Neural cell (in vitro differentiated cells): ENCODE results near the gene SPDYE1.

Source experiments
- CTCF ChIP-seq: fragments of 450-650 bp; IDR thresholded peaks from 2 replicates; pipeline ENCODE4 v1.5.1; 2014; ENCODE audit warnings: antibody characterized with exemption, mild to moderate bottlenecking, moderate library complexity; ENCODE audit not compliant: poor library complexity, severe bottlenecking
- EP300 ChIP-seq: fragments of 450-650 bp; conservative IDR thresholded peaks from 2 replicates; pipeline ENCODE4 v1.6.1; 2014; ENCODE audit warnings: antibody characterized with exemption, mild to moderate bottlenecking, moderate library complexity; ENCODE audit not compliant: poor library complexity, severe bottlenecking
- EZH2 ChIP-seq: fragments of 200-600, 300-800 bp; shearing (Covaris generic), sonication (generic); IDR thresholded peaks from 2 replicates; pipeline ENCODE4 v1.6.1; 2014; ENCODE audit warnings: antibody characterized with exemption, low read length, borderline replicate concordance, mild to moderate bottlenecking; ENCODE audit not compliant: insufficient read depth, poor library complexity, severe bottlenecking
- MXI1 ChIP-seq: fragments of 450-650 bp; conservative IDR thresholded peaks from 2 replicates; pipeline ENCODE4 v1.6.1; 2014; ENCODE audit warnings: antibody characterized with exemption, mild to moderate bottlenecking; ENCODE audit not compliant: poor library complexity, severe bottlenecking
- POLR2AphosphoS5 ChIP-seq: IDR thresholded peaks from 2 replicates; pipeline ENCODE4 v1.6.1; 2012
- REST ChIP-seq: IDR thresholded peaks from 2 replicates; pipeline ENCODE4 v1.6.1; 2012; ENCODE audit warnings: borderline replicate concordance
- TAF1 ChIP-seq: IDR thresholded peaks from 2 replicates; pipeline ENCODE4 v1.6.1; 2012; ENCODE audit warnings: low read depth

- no peak for TF ChIP-seq CTCF
- no peak for TF ChIP-seq EZH2
- TF ChIP-seq TAF1: no peak
- TF ChIP-seq EP300: no peak
- no peak for TF ChIP-seq REST
- TF ChIP-seq MXI1: no peak
- no peak for TF ChIP-seq POLR2AphosphoS5
These were observed 44.6 kb upstream of the SPDYE1 start for GRCh38 chr7:43953071-43953470.
